IPS-11a (cell line): ENCODE results near the gene BAIAP2.
A peak's percentile ranks its signal among the peaks of the same experiment; 100 is the strongest.
"Not testable (repeated sequence)": the region's sequence is repeated elsewhere in the genome, so short reads cannot be mapped to it uniquely, and the experiment has no call there.

Experiments used
- H3K4me3 ChIP-seq: one replicate; pipeline ENCODE4 v1.5.1; 2013; ENCODE audit warnings: low read depth, low read length, control low read depth

The BAIAP2 gene

GRCh38 chr17:81000631-81001357, 34.2 kb upstream of the BAIAP2 start:
- H3K4me3 ChIP-seq: no peak overlapping the region

GRCh38 chr17:81002013-81002384, 33.0 kb upstream of the BAIAP2 start:
- no peak overlapping the region for H3K4me3 ChIP-seq

DNA sequence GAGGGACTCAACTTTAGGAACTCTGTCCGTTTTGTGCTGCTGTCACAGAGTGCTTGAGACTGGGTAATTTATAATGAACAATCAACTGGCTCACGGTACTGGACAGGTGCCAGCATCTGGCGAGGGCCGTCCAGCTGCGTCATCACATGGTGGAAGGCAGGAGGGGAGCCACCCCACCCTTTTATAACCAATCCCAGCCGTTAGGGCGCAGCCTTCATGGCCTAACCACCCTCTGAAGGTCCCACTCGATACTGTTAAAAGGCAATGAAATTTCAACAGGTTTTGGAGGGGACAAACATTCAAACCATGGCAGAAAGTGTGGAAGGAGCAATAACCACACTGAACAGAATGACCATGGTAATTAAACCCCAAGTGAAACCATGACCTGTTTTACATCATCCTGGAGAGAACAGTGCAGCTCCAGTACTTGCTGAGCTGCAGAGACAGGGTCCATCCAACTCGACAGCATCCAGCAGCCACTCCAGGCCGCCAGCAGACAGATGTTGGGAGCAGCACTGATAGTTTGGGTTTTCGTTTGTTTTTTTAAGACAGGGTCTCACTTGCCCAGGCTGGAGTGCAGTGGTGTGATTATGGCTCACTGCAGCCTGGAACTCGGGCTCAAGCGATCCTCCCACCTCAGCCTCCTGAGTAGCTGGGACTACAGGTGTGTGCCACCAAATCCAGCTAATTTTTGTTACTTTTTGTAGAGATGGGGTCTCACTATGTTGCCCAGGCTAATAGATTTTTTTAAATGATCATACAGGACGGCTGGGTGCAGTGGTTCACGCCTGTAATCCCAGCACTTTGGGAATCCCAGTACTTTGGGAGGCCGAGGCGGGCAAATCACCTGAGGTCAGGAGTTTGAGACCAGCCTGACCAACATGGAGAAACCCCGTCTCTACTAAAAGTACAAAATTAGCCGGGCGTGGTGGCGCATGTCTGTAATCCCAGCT, 32.3 kb upstream of the BAIAP2 start:
- H3K4me3 ChIP-seq: no peak overlapping the region

GRCh38 chr17:81003711-81004475, 31.1 kb upstream of the BAIAP2 start:
- peak overlapping the region; percentile 8 for H3K4me3 ChIP-seq

DNA sequence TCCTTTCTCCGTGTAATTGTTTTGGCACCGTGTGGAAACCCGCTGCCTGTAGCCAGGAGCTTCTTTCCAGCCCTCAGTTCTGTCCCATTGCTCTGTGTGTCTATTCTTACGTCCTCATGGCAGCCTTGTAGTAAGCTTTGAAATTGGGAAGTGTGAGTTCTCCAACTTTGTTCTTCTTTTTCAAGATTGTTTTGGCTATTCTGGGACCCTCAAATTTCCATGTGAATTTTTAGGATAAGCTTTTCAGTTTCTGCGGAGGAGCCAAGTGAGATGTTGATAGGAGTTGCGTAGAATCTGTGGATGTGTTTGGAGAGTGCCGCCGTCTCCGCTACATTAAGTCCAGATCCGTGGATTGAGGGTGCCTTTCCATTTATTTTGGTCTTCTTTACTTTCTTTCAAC, 28.1 kb upstream of the BAIAP2 start:
- H3K4me3 ChIP-seq: no peak overlapping the region

DNA sequence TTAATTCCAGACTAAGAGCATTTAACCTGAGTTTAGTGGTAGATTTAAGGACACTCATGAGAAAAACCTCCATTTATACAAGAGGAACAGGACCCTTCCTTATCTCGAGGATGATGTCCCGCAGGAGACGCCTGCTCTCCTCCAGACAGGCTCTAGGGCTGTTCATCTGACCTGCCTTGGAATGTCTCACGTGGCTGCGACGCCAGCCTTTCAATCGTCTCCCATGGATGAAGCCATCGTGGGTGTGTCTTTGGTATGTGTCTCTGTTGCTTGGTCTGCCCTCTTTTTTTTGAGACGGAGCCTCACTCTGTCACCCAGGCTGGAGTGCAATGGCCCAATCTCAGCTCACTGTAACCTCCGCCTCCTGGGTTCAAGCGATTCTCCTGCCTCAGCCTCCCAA, 26.8 kb upstream of the BAIAP2 start:
- H3K4me3 ChIP-seq: no peak overlapping the region

DNA sequence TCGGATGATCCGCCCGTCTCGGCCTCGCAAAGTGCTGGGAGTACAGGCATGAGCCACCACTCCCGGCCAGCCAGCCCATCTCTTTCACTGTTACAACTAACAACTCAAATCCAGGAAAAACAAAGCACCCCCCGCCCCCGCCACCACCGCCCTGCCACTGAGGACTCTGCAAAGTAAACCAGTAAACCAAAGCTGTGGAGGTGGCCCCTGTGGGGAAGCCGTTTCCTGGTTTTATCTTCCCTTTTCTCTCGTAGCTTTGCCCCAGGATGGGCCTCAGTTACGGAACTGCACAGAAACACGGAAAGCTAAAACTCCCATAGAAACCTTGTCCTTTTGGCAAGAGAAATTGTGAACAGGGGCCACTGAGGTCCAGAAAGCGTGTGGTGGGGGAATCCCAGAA, 25.8 kb upstream of the BAIAP2 start:
- H3K4me3 ChIP-seq: no peak overlapping the region

DNA sequence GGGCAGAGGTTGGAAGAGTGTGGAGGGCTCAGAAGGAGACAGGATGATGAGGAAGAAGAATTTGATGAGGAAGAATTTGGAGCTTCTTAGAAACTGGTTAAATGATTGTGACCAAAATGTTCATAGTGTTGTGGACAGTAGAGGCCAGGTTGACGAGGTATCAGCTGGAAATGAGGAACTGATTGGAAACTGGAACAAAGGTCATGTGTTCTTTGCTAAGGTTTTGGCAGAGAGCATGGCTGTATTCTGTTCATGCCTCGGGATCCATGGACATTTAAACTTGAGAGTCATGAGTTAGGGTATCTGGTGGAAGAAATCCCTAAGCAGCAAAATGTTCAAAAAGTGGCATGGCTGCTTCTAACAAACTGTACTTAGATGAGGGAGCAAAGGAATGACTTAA, 24.0 kb upstream of the BAIAP2 start:
- no peak overlapping the region for H3K4me3 ChIP-seq

DNA sequence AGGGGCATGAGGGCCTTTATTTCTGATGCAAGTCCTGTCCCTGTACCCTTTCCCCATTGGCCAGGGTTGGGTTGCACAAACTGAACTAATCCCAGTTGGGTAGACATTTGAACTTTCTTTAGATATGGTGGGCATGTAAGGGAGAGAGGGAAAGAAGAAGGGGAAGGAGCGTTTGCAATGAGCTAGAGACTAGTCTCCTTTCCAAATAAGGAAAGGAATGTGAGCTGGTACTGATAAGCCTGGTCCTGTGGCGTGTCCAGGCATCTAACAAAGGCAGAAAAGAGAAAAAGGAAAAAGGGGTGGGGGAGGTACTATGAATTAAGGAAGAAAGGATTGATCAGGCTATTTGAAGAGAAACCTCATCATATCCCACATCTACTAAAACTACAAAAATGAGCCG, 23.0 kb upstream of the BAIAP2 start:
- no peak overlapping the region for H3K4me3 ChIP-seq

GRCh38 chr17:81012574-81013447, 22.1 kb upstream of the BAIAP2 start:
- H3K4me3 ChIP-seq: no peak overlapping the region

DNA sequence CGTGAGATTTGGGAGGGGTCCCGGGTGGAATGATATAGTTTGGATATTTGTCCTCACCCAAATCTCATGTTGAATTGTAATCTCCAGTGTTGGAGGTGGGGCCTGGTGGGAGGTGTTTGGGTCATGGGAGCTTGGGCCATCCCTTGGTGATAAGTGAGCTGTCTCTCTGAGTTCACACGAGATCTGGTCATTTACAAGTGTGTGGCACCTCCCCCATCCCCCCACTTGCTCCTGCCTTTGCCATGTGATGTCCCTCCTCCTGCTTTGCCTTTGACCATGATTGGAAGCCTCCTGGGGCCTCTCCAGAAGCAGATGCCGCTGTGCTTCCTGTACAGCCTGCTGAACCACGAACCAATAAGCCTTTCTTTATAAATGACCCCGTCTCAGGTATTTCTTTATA, 21.3 kb upstream of the BAIAP2 start:
- no peak overlapping the region for H3K4me3 ChIP-seq

GRCh38 chr17:81015136-81015535, 19.8 kb upstream of the BAIAP2 start:
- no peak overlapping the region for H3K4me3 ChIP-seq

- H3K4me3 ChIP-seq: no peak overlapping the region
These were observed 18.4 kb upstream of the BAIAP2 start for GRCh38 chr17:81016575-81016974.

- H3K4me3 ChIP-seq: not testable (repeated sequence)
These were observed 17.6 kb upstream of the BAIAP2 start for GRCh38 chr17:81017330-81017729.

- no peak overlapping the region for H3K4me3 ChIP-seq
These were observed 16.7 kb upstream of the BAIAP2 start for GRCh38 chr17:81018044-81018802.

DNA sequence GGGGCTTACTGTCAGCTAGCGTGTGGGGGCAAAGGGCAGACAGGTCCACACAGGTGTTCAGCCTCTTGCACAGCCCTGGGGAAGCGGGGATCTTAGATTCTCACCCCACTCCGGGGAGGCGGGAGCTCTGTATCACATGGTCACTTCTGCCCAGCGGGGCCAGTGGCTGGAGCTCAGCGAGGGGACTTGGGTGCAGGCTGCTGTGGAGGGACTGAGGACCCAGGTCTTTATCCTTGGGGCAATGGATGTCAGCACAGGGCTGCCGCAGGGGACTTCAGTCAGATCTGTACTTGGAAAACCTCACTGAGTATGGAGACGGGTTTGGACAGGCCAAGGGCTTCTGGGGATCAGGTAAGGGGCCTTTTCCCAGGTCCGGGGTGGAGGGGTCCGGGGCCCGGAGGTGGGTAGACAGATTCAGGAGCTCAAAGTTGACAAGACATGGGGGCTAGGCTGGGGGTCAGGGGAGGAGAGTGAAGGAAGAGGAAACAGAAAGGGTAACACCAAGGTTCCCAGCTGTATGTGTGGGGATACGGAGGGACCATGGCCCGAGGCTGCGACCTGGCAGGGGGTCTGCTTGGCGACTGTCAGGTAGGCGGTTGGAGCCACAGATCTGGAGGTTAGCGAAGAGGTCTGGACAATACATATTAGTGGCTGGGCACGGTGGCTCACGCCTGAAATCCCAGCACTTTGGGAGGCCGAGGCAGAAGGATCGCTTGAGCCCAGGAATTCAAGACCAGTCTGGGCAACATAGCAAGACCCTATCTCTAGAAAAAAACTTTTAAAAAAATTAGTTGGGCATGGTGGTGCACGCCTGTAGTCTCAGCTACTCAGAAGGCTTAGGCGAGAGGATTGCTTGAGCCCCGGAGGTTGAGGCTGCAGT, 15.1 kb upstream of the BAIAP2 start:
- H3K4me3 ChIP-seq: no peak overlapping the region

DNA sequence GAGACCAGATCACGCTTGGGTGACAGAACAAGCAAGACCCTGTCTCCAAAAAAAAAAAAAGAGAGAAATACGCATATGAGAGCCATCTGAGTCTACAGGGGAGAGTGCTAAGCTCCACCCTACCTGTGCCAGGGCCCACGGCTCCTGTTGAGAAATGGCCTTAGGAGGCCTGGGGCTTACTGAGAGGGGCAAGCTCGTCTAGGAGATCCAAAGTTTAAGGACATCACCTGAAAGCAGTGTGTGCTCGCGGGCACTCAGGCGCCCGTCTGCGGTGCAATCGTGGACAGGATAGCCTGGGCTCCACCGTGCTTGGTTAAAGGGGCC, 14.5 kb upstream of the BAIAP2 start:
- H3K4me3 ChIP-seq: no peak overlapping the region

GRCh38 chr17:81020767-81021497, 14.0 kb upstream of the BAIAP2 start:
- no peak overlapping the region for H3K4me3 ChIP-seq
